Stimulated activated CD8-positive, alpha-beta memory T cell treated with anti-CD3 and anti-CD28 coated beads, Interleukin-7, amount 100 ng/mL, for 48 hours (primary cell): Measurements from ENCODE around the gene LIN28A.
A peak's percentile ranks its signal among the peaks of the same experiment; 100 is the strongest.

Experiments used
- DNase-seq, 2 donors: peaks; one replicate each; pipeline ENCODE4 v3.0.0-alpha.2; 2020; ENCODE audit warnings: low read depth in 1 of 2; ENCODE audit errors: extremely low read depth in 1 of 2

The LIN28A gene

DNA sequence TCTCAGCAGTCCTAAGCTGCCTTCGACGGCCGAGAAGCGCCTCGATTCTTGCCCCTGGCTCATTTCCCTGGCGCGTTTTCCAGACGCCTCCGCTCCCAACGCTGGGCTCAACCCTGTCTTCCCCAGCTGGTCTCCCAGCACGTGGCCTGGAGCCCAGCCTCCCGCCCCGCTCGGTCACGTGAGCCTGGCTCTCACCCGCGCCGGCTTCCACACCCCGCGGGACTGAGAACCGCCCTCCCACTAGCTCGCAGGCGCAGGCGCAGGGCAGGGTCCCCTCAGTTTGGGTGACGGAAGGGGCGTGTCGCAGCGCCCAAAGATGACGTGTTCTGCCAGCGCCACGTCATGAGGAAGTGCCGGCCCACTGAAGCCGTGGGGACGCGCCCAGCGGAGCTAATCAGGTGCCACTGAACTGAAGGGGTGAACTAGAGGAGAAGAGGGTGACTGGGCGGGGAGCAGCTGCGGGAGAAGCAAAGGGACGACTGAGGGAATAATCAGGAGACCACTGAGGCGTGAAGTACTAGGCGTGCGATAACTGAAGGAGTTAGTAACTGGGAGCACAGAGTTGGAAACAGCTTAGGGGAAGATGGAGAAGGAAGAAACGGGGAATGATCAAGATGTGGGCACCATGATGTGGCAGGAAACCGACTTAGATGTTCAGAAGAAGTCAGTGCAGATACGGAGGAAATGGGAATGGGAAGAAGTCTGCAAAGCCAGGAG is 21.5 kb downstream of the LIN28A start, which contains the start of gene DHDDS:
DHDDS (plus strand) TSS at position 343 of the 717 bp plus-strand sequence. CDS start 625 bp downstream, outside the sequence.
- peak; percentile 97 for DNase-seq

DNA sequence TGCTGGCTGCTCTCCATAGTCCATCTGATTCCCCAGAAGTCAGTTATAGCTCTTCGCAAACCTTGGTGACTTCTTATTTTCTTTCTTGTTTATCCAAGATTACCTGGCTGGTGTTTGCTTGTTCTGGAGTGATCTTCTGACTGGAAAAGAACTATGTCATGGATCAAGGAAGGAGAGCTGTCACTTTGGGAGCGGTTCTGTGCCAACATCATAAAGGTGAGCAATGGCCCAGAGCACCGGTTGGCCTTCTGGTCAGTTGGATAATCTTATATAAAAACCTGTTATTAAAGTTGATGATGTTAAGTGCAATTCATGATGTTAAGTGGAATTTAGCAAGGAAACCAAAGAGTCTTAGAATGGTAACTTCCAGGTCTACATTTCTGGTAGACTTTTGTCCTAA is 22.2 kb downstream of the LIN28A start:
- no peak for DNase-seq

DNA sequence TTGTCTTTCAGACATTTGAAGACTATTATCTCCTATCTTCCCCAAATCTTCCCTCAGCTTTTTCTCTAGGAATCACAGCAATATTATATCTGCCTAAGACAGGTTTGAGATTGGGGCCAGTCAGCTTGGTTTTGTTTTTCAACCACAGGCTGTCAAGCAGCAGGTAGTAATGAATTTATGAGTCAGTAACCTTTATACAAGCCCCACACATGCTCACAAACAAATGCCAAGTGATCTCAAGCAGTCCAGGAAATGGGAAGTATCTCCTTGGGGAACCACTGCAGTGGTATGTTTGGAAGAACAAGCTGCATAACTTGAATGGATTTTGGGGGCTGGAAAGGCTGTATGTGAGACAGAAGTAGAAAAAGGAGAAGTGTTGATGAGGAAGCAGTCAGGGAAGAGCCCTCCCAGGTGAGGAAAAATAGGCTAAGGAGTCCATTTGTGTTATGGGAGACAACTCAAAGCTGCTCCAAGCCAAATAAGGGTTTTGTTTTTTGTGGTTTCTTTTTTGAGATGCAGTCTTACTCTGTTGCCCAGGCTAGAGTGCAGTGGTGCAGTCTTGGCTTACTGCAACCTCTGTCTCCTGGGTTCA is 23.6 kb downstream of the LIN28A start:
- no peak for DNase-seq

DNA sequence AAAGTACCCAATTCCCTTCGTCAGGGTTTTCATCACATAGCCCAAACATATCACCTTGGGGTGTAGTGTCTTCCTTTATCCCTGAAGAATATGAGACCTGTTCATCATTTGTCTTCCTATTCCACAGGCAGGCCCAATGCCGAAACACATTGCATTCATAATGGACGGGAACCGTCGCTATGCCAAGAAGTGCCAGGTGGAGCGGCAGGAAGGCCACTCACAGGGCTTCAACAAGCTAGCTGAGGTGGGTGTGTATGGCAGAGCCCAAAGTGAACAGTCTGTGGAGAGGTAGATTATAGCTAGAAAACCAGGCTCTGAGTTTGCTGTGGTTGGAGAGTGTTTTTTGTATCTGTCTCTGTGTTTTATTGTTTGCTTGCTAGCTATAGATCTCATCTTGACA is 27.4 kb downstream of the LIN28A start:
- DNase-seq = no peak

DNA sequence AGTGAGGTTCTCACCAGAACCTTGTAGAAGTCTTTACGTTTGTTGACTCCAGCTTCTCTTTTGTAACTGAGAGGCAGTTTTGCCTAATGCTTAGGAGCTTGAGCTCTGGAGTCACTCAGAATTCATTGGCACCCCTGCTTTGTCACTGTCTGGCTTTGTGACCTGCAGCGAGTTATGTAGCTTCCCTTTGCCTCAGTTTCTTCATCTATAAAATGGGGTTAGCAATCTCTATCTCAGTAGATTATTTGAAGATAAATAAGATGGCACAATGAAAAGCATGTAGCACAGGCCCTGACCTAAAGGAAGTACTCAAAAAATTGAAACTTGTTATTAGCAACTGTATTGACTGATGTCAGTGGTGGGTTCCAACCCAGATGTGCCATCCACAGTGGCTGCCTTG is 29.6 kb downstream of the LIN28A start:
- DNase-seq = no peak

DNA sequence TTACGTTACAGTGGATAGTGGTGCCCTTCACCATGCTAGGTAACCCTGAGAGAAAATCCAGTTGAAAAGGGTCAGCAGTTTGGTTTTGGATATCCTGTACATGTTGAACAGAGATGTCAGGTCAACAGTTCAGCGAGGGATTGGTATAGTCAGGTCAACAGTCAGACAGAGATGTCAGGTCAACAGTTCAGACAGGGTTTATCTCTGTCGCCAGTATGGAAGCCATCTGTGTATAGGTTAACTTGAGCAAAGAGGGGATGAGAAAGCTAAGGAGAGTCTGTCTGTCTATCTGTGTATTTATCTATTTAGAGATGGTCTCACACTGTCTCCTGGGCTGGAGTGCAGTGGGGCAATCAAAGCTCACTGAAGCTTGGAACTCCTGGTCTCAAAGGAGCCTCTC is 39.3 kb downstream of the LIN28A start:
- no peak for DNase-seq

DNA sequence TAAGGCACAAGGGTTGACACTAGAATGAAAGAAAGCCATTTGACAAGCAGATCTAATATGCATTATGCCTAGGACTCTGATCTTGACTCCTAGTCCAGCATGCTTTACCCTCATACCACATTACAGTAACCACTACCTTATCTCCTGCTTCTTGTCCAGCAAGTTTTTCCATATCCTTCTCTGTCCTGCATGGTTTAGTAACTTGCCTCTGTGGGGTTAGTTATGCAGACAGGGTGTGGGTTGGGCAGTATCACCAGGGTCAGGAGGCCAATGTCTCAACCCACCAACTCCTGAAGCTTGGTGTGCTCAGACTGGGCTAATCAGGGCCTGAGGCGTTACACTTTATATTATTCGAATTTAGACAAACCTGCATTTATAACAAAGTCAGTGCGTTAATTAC is 40.3 kb downstream of the LIN28A start:
- no peak for DNase-seq

DNA sequence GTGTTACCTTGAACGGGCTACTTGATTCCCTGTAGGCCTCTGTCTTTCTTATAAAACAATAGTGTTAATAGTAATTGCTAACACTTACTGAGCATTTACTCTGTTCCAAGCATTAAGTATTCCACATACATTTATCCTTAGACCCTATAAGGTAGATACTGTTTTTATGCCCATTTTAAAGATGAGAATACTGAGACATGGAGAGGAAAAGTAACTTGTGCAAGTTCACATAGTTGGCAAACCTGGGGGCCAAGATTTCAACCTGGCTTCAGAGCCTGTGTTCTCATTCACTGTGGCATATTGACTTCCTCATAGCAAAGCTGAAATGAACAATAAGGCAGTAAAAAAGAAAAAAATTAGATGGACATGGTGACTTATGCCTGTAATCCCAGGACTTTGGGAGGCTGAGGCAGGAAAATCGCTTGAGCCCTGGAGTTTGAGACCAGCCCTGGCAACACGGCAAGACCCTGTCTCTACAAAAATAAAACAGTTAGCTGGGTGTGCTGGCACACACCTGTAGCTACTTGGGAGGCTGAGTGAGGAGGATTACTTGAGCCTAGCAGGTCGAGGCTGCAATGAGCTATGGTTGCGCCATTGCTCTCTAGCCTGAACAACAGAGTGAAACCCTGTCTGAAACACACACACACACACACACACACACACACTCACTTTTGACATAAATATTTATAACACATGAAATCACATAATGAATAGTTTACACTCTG is 42.0 kb downstream of the LIN28A start:
- DNase-seq = no peak

DNA sequence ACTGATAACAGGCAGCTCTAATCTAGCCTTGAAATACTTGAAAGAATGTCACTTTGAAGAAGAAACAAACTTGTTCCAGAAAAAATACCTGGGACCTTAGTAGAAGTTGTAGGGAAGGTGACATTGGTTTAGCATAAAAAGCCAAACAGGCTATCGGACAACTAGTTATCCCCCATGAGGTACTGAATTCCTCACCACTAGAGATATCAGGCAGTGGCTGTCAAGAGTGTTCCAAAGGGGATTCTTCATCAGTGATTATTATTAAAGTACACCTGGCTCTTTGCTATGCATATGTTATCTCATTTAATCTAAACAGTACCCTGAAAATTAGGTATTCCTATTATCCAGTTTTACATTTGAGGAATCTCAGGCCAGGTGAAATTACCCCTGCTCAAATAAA is 48.5 kb downstream of the LIN28A start:
- no peak for DNase-seq

DNA sequence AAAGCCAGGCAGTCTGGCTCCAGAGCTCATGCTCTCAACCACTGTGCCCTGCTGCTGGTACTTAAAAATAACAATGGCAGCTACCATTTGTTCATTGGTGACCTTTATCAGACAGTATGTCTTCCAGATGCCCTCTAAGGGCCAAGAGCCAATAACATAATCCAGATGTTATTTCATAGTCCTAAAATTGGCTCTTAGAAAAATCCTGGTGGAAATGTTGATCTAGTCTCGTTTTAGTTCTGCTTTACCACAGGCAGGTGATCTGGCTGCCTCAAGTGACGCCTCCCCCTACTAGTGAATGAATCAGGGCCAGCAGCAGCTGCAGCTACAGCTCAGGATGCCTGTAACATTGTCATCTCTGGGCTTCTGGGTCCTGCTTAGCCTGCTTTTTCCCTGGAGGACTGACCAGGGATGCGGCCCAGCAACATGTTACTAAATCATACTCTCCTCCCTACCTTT is 49.0 kb downstream of the LIN28A start:
- no peak for DNase-seq

DNA sequence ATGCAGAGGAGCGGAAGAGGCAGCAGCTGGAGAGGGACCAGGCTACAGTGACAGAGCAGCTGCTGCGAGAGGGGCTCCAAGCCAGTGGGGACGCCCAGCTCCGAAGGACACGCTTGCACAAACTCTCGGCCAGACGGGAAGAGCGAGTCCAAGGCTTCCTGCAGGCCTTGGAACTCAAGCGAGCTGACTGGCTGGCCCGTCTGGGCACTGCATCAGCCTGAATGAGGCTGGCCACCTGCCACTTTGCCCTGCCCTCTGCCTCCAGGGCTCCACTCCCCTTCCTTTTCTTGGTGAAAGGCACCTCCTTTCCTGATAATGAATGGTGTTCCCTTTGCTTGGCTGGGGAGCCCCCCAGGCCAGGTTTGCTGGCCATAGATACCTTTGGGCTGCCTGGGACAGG is 58.3 kb downstream of the LIN28A start:
- DNase-seq = no peak

DNA sequence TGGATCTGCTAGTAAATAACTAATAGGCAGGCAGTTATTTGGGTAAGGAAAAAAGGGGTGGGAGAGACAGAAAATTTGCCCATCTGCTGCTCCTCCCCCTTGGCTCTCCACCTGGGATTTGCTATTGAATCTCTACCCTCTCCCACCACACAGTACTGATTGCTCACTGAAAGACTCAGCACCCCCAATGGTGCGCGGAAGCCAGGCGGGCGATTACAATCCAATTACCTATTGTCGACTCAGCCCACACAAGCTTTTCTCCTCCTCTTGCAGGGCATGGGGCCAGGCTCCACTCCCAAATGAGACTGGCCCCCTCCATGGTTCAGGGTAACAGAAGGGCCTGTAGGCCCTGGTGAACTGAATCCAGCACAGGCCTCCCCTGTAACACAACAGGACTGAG is 58.9 kb downstream of the LIN28A start:
- no peak for DNase-seq

DNA sequence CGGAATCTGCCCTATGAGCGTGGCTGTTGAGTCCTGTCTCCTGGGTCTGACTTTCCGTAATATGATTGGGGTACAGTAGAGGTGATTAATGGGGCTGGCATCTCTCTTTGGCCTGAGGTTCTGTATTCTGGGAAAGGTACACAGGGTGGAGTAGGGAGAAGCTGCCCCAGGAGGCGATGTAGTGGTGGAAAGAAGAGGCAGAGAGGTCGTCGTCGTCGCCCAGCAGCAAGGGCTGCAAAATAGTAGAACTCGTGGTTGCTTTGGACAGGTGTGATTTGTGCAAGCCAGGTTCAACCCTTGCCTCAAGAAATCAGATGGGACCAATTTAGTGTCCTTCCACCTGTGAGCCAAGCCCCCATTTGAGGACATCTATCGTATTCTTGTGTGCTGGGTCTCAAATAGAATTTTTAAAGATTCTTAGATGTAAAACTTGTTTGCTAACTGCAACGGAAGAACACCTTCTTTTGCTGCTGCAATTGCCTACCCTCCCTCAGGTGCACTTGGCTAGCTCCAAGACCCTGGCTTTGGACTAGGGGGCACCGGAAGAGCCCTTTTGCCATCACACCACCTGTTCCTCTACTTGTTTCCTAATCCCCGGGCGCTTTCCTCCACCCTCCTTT is 60.4 kb downstream of the LIN28A start:
- DNase-seq = no peak

DNA sequence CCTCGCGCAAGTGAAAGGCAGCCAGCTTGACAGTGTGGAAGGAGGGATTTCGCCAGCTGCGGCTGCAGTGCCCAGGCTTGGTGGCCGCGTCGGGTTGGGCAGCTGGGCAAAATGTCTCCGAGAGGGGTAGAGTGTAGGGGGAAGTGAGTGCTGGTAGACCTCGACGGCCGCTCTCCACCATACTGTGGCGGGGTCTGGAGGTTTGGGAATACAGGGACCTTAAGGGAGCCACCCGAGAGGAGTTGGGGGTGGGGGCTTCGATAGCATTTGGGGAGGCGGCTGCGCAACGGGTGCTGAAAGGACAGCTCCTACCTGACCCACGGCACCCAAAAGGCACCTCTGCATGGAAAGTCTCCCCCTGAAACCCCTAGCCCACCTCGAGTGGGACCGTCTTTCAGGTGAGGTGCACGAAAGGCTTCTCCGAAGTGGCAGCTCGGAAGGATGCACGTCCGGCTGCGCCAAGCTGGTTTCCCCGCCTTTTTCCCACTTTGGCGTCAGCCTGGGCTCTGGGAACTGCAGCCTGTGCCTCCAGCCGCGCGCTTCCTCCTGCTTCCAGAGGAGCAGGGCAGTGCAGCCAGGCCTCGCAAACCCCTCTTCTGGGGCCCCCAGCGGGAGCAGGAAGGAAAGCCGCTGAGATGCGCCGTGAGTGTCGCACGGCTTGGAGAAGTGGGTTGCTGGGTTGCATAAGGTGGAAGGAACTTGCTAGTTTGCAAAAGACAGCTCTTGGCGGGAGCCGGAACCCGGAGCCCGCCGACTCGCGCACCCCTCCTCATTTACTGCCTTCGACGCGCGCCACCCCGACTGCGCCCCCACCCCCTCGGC is 61.1 kb downstream of the LIN28A start:
- DNase-seq = peak in 1 of 2 donors; percentile 12

DNA sequence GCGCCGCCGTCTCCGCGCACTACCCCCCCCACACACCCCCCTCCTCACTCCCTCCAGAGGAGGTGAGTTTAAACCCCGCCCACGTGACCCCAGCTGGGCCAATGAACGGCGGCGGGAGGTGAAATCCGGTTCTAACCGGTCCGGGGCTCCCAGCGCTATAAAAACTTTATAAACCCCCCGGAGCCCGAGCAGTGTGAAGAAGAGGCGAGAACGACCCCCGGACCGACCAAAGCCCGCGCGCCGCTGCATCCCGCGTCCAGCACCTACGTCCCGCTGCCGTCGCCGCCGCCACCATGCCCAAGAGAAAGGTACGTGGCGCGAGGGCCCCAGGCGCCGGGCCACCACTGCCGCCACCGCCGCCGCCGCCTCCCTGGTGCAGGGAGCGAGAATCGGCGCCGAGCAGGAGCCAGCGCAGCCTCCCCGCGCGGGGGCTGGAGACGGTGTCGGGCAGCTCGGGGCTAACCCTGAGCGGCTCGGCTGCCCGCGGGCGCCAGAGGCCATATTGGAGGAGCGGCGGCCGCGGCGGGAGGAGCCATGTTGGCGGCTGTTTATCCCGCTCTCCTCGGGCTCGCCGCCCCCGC is 61.8 kb downstream of the LIN28A start, which contains the start of gene HMGN2:
HMGN2 (plus strand) TSS at position 121 of the 581 bp plus-strand sequence; CDS start at position 294, 173 bp downstream.
- DNase-seq = peak; percentile 67 to 90

DNA sequence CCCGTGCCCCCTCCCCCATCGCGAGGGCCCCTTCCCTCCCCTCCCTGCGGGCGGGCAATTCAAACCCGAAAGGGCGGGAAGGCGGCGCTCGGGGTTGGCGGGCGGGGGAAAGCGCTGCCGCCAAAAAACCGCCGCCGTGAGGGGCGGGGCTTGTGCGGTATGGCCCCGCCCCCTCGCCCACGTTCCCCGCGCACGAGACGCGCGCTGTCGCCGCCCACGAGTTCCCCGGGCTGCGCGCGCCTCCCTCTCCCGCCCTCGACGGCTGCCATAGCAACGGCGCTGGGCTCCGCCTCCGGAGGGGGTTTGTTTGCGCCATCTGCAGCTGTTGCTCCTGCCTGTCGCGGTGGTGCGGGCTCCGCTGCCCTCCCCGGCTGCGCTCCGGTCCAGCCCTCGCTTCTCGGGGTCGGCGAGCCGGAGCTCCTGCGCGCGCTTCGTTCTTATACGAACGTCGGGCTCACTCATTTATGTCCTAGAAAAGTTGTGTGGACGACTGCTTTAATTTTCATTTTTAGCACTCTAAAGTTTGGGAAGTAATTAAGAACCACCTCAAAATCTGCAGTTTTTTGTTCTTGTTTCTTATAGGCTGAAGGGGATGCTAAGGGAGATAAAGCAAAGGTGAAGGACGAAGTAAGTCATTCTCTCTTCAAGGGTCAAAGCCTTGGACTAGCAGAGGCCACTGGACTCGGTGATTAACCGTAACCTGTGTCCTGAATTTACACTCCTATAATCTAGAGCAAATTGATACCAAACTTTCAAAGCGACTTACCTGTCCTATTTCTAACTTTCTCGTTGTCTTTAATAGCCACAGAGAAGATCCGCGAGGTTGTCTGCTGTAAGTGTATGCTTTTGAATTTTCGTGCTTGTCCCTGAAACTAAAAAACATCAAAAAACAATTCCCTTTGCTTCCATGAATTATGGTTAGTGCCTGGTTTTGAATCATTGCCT is 62.6 kb downstream of the LIN28A start:
- DNase-seq = peak; percentile 86 to 92

DNA sequence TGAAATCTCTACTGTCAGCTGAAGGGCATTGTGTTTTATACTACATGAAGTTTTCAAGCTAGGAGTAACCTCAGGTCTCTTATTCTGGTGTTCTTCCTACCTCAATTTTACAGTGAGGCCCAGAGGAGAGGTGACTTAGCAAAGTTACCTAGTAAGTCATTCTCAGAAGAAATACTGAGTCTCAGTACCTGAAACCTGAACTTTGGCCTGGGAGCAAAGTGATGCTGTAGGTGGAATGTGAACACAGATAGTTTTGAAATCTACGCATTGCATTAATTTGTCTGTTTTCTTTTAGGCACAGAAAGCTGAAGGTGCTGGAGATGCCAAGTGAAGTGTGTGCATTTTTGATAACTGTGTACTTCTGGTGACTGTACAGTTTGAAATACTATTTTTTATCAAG is 64.2 kb downstream of the LIN28A start:
- no peak for DNase-seq

DNA sequence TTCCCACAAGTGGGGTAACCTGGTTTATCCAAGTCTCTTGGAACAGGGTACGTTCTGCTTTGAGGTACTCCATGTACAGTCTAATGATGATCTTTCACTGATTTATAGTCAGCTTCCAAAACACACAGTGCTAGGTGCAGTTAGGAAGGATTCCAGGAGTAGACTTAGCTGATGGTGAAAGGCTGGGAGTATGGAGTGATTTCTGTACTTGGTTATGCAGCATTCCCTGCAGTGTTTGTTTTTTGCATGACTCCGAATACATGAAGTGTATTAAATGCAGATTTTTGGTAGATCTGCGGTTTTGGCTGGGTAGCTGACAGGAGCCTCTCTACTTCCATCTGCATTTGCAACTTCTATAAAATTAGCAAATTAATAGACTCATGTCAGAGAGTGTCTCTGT is 65.4 kb downstream of the LIN28A start:
- no peak for DNase-seq

DNA sequence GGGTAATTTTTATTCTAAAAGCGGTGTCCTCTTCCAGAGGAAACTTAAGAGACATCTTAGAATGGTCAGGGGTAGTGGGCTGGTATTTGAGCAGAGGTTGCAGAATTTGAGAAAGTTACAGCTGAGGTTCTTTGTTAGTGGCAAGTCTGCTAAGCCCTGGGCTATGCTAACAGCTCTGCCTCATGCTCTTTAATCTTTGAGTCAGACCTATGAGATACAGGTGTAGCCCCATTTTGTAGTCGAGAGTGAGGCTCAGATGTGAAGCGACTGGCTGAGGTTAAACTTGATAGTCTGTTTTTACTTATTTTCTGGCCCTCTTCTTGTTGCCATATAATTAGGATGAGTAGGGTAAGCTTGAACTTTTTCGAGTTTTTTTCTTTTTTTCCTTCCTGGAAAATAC is 66.3 kb downstream of the LIN28A start:
- no peak for DNase-seq
